BJ (cell line): Measurements from ENCODE around the gene ALDH1A2. TPM values are rescaled to one million over a fixed set of nuclear protein-coding genes. Genes with fewer than 3 reads are reported as not detected.

ENCODE experiments used
- CTCF ChIA-PET: fragments of 350-600 bp; formaldehyde crosslinking; extraction: SDS; loops from one replicate; lab custom pipeline; 2021; ENCODE audit warnings: antibody characterized with exemption, inconsistent platforms; lab: Yijun Ruan, JAX
- POLR2A ChIA-PET: fragments of 300-600 bp; sonication (Branson Sonifier 250); formaldehyde crosslinking; extraction: SDS; loops from one replicate; lab custom pipeline; 2021; ENCODE audit warnings: antibody characterized with exemption; lab: Charles Lee
- DNase-seq: peaks from one replicate; pipeline ENCODE4 v3.0.0-alpha.2; 2011; ENCODE audit warnings: low read depth
- H3K27me3 ChIP-seq: 2 replicates; pipeline ENCODE4 v1.6.0; 2011; ENCODE audit warnings: low read length; ENCODE audit not compliant: control insufficient read depth, insufficient read depth
- H3K36me3 ChIP-seq: 2 replicates; pipeline ENCODE4 v1.5.1; 2011; ENCODE audit warnings: low read length; ENCODE audit not compliant: control insufficient read depth, insufficient read depth
- H3K4me3 ChIP-seq: 2 replicates; pipeline ENCODE4 v1.5.1; 2011; ENCODE audit warnings: low read depth, mild to moderate bottlenecking, control low read depth, low read length
- CTCF ChIP-seq: IDR thresholded peaks from 2 replicates; pipeline ENCODE4 v1.5.1; 2011; ENCODE audit warnings: low read depth, mild to moderate bottlenecking, control low read depth, inconsistent platforms, low read length, moderate library complexity; ENCODE audit not compliant: insufficient read depth
- polyA plus RNA-seq: library from polyadenylated mRNA; depleted of rRNA; stranded (reverse); fragments of >200 nt; gene quantifications from 2 replicates; pipeline ENCODE4 v1.2.3, GENCODE V29; 2011

ALDH1A2 gene
- polyA plus RNA-seq, 1 experiment: 0.50 TPM

DNA sequence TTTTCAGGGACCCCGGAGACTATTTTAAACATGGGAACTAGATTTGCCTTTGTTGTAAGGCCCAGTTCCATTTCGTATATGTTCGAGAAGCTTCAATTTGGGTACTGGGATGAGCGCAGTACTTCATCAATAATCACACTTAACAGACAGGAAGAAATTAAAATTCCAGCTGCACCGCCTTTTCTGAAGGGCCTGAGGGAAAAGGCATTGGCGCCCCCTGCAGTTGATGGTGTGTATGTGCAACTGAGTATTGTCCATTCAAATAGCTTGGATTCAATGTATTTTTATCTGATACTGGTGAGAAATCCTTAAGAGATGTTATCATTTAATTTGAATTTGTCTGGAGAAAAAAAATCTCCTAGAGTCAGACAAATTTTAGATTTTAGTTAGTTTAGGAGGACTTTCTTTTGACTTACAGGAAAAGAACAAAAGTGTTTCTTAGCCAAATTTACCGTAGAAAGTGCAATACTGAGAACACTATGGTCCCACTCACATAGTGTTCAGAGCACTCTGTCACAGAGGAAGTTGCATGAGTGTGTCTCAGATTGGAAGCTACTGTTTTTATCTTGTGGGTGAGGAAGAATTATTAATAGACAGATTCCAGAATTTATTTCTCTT lies 5.4 kb upstream of the ALDH1A2 start:
- CTCF ChIA-PET: interaction anchor here (0.5 to 8.7 kb wide), 50 partner anchors 10 to 517 kb away, joined by 3 to 221 read pairs (median 4); partner anchors contain the start of gene POLR2M
- DNase-seq: no peak
- H3K27me3 ChIP-seq: peaks cover 2% of the 10 kb centered on the region
- no peaks in the 10 kb centered on the region for H3K36me3 ChIP-seq
- POLR2A ChIA-PET: no interaction called here
- H3K4me3 ChIP-seq: no peak overlapping the region
- peak; percentile 91 for TF ChIP-seq CTCF

DNA sequence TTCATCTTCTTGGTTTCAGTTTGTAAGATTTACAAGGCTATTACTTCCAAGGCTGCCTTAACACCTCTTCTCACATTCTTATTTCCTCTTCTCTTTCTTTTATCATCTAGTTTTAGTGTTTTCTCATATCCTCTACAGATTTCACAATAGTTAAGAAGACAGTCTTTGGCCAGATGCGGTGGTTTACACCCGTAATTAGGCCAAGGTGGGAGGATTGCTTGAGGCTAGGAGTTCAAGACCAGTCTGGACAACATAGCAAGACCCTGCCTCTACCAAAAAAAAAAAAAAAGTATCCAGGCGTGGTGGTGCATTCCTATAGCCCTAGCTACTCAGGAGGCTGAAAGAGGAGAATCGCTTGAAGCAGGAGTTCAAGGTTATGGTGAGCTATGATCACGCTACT lies 3.5 kb upstream of the ALDH1A2 start:
- Histone ChIP-seq H3K4me3 (no peak overlapping the region), H3K36me3 (no peaks in the 10 kb centered on the region), H3K27me3 (peaks cover 15% of the 10 kb centered on the region)
- CTCF ChIA-PET: interaction anchor here (0.5 to 8.7 kb wide), 12 partner anchors 12 to 509 kb away, joined by 3 to 221 read pairs (median 8); no protein-coding TSS in a partner anchor
- DNase-seq: no peak
- TF ChIP-seq CTCF: no peak
- POLR2A ChIA-PET: no interaction called here

GRCh38 chr15:58066042-58066867 lies 744 bp upstream of the ALDH1A2 start:
- peak overlapping the region; percentile 33 for H3K4me3 ChIP-seq
- no peak for DNase-seq
- peaks cover 19% of the 10 kb centered on the region for H3K27me3 ChIP-seq
- no peaks in the 10 kb centered on the region for H3K36me3 ChIP-seq
- TF ChIP-seq CTCF: peak; percentile 71
- ChIA-PET CTCF (interaction anchor here (0.6 to 8.7 kb wide), 51 partner anchors 8 to 763 kb away, joined by 3 to 221 read pairs (median 4); no protein-coding TSS in a partner anchor), POLR2A (no interaction called here)

- no peak for DNase-seq
- ChIA-PET CTCF (interaction anchor here (1.8 to 8.7 kb wide), 7 partner anchors 22 to 506 kb away, joined by 4 to 221 read pairs (median 11); no protein-coding TSS in a partner anchor), POLR2A (no interaction called here)
- no peak for TF ChIP-seq CTCF
- no peak overlapping the region for H3K4me3 ChIP-seq
- H3K27me3 ChIP-seq: peaks cover 19% of the 10 kb centered on the region
- no peaks in the 10 kb centered on the region for H3K36me3 ChIP-seq
Measured at GRCh38 chr15:58064980-58065444, 499 bp downstream of the ALDH1A2 start.
